Esophagus squamous epithelium (tissue), 5 donors: Measurements from ENCODE around the gene PPME1. TPM values are rescaled to one million over a fixed set of nuclear protein-coding genes. Genes with fewer than 3 reads are reported as not detected.

Experiments used
- DNase-seq: peaks from one replicate; lab custom pipeline; 2025; lab: John Stamatoyannopoulos, UW
- H3K27ac ChIP-seq, 4 donors: fragments of 200-600 bp; sonication (generic); one replicate each; pipeline ENCODE4 v1.5.1; 2016 to 2019; ENCODE audit warnings: mild to moderate bottlenecking in 1 of 4
- H3K27me3 ChIP-seq, 4 donors: fragments of 200-600 bp; sonication (generic); 1 replicate in 3 of 4; 2 replicates in 1 of 4; pipeline versions ENCODE4 v1.5.1 to v1.6.0; 2017 to 2021; ENCODE audit warnings: antibody characterized with exemption in 1 of 4
- H3K36me3 ChIP-seq, 3 donors: fragments of 200-600 bp; sonication (generic); one replicate each; pipeline ENCODE4 v1.5.1; 2016 to 2019
- H3K4me1 ChIP-seq, 3 donors: fragments of 200-600 bp; sonication (generic); one replicate each; pipeline ENCODE4 v1.5.1; 2017 to 2019
- H3K4me3 ChIP-seq, 4 donors: fragments of 200-600 bp; sonication (generic); 1 replicate in 3 of 4; 2 replicates in 1 of 4; pipeline ENCODE4 v1.5.1; 2016 to 2019; ENCODE audit warnings: mild to moderate bottlenecking in 2 of 4, moderate library complexity in 1 of 4
- H3K9me3 ChIP-seq, 3 donors: fragments of 200-600 bp; sonication (generic); one replicate each; pipeline ENCODE4 v1.5.1; 2016 to 2019
- POLR2A ChIP-seq, 4 donors: fragments of 450-650 bp; IDR thresholded peaks; one replicate each; pipeline ENCODE4 v1.6.1; 2017; ENCODE audit warnings: antibody characterized with exemption in 4 of 4, mild to moderate bottlenecking in 4 of 4, moderate library complexity in 3 of 4
- WGBS, 2 donors: methylation state at CpG; one replicate each; pipeline ENCODE4 v1.1.5; 2018; 5-methylcytosine and 5-hydroxymethylcytosine counted together
- intact Hi-C: fragments of 100-400 bp; cut with DNase I; formaldehyde crosslinking; loops from one replicate; pipeline ENCODE4 v1.15.0; 2022
- total RNA-seq, 4 donors: library from RNA; depleted of rRNA; stranded (reverse); fragments of >200 nt; gene quantifications; one replicate each; pipeline ENCODE4 v1.1.0, GENCODE V29; 2016
- TF ChIP-seq, protein P1 (sequence below), 6 experiments: fragments of 450-650 bp in 4 of 6; fragments of 200-600 bp in 2 of 6; sonication (generic) in 2 of 6; IDR thresholded peaks; one replicate each; pipeline ENCODE4 v1.5.1; 2016 to 2019; ENCODE audit warnings: antibody characterized with exemption in 6 of 6, mild to moderate bottlenecking in 4 of 6, moderate library complexity in 4 of 6
- donor health status: DM: yes; HTN: yes; CAD: no.

Gene PPME1
- total RNA-seq, 4 donors from 2014 or later, result 20.6 to 29.3 (median 28.1) TPM

DNA sequence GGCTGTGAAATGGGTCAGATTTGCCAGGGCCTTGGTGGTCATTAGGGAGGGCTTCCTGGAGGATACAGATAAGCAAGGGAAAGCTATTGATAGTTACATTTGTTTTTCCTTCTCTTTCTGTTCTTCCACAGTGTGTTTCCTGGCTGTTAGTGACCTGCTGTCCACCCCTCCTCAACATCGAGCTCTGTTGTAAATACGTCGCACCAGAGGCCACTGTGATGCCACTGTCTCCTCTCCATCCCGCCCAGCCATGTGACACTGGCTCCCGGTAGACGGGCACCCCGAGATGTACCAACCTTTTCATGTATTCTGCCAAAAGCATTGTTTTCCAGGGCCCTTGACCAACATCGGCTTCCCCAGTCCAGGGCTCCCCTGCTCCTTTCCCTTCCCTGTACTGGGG lies 82.3 kb downstream of the PPME1 start:
- Histone ChIP-seq H3K4me3 (no peak overlapping the region), H3K27ac (no peak overlapping the region), H3K4me1 (peaks cover 0 to 10% (median 3%) of the 10 kb centered on the region in 3 donors), H3K27me3 (no peaks in the 10 kb centered on the region), H3K9me3 (no peaks in the 10 kb centered on the region), H3K36me3 (peaks cover 13 to 78% (median 27%) of the 10 kb centered on the region in 3 donors)
- TF ChIP-seq, protein P1, sequence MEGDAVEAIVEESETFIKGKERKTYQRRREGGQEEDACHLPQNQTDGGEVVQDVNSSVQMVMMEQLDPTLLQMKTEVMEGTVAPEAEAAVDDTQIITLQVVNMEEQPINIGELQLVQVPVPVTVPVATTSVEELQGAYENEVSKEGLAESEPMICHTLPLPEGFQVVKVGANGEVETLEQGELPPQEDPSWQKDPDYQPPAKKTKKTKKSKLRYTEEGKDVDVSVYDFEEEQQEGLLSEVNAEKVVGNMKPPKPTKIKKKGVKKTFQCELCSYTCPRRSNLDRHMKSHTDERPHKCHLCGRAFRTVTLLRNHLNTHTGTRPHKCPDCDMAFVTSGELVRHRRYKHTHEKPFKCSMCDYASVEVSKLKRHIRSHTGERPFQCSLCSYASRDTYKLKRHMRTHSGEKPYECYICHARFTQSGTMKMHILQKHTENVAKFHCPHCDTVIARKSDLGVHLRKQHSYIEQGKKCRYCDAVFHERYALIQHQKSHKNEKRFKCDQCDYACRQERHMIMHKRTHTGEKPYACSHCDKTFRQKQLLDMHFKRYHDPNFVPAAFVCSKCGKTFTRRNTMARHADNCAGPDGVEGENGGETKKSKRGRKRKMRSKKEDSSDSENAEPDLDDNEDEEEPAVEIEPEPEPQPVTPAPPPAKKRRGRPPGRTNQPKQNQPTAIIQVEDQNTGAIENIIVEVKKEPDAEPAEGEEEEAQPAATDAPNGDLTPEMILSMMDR (IDR thresholded peaks at IDR 0.05), result no peak
- no peak for TF ChIP-seq POLR2A (IDR thresholded peaks at IDR 0.05)
- intact Hi-C loops, result no loop called here
- 77 to 80% methylated on average over 8 of the region's 8 CpGs for WGBS, 2 donors
- no peak for DNase-seq

DNA sequence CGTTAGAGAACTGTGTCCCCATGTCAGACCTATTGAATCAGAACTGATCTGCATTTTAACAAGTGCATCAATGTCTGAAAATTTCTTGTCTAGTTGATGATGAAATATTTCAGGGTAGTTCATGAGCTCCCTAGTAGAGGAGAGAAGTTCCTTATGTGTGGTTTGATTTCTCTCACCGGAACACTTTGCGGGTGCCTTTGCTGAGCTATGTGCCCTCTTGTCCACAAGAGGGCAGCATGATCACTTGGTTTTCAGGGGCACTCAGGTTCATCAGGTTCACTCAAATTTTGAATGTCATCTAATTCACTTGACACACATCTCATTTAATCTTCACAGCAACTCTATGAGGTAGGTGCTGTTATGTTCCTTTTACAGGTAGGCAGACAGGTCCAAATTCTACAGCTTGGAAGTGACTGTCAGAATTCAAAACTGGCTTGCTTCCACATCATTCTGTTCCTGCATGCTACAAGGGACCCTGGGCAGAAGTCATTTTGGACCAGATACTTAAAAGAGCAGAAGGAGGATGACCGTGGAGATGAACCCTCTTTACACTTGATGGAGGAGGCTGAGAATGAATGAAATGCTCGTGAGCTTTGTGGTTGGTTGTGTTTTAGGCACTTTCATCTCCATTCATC lies 84.8 kb downstream of the PPME1 start:
- no peaks in the 10 kb centered on the region for H3K9me3 ChIP-seq
- H3K27me3 ChIP-seq, result peaks cover 0 to 2% (median 0%) of the 10 kb centered on the region in 4 donors
- no peak overlapping the region for H3K27ac ChIP-seq
- TF ChIP-seq POLR2A (IDR thresholded peaks at IDR 0.05), result no peak
- TF ChIP-seq, protein P1 (IDR thresholded peaks at IDR 0.05), result peak; percentile 70 to 90 (median 89)
- no peak for DNase-seq
- peaks cover 13 to 53% (median 13%) of the 10 kb centered on the region in 3 donors for H3K36me3 ChIP-seq
- WGBS, 2 donors, result 44 to 53% methylated on average over 5 of the region's 5 CpGs
- H3K4me1 ChIP-seq, result peaks cover 0 to 12% (median 4%) of the 10 kb centered on the region in 3 donors
- H3K4me3 ChIP-seq, result no peak overlapping the region
- intact Hi-C loops, result loop anchor here (5.0 kb wide), 1 partner anchor 191 kb away; no protein-coding TSS in a partner anchor

DNA sequence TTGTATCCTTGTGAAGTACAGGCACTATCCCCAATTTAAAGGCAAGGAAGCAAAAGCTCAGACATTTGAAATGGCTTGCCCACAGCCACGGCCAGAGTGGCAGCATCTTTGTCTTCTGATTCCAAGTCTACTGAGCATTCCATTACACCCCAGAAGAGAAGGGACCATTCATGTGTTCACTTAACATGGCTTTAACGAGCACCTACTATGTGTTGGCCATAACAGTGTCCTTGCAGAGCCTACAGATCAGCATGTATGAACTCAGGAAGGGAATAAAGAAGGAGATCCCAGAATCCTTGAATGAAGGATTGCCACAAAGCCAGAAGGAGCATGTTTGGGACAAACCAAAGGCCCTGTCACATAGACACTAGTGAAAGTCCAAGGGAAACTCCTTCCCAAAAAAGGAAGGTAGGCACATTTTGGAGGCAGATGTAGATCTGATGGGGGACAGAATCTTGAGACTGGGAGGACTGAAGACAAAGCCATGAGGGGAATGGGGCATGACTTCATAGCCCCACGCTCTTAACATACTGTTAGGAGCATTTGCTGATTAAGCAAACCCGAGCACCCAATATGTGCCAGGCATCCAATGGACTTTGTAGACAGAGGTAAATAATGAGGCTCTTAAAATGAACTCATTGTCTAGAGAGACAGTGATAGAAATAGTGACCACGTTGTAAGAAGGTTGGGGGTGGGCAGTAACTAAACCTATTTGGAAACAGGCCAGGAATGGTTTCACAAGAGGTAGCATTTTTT lies 85.5 kb downstream of the PPME1 start:
- no peak overlapping the region for H3K4me3 ChIP-seq
- H3K27me3 ChIP-seq, result peaks cover 0 to 8% (median 0%) of the 10 kb centered on the region in 4 donors
- DNase-seq, result no peak
- no peak overlapping the region for H3K27ac ChIP-seq
- peaks cover 7 to 46% (median 8%) of the 10 kb centered on the region in 3 donors for H3K36me3 ChIP-seq
- no peaks in the 10 kb centered on the region for H3K9me3 ChIP-seq
- intact Hi-C loops, result loop anchor here (5.0 kb wide), 1 partner anchor 191 kb away; no protein-coding TSS in a partner anchor
- peaks cover 0 to 12% (median 4%) of the 10 kb centered on the region in 3 donors for H3K4me1 ChIP-seq
- WGBS, 2 donors, result 76 to 87% methylated on average over 5 of the region's 5 CpGs
- TF ChIP-seq, protein P1 (IDR thresholded peaks at IDR 0.05), result no peak
- no peak for TF ChIP-seq POLR2A (IDR thresholded peaks at IDR 0.05)

DNA sequence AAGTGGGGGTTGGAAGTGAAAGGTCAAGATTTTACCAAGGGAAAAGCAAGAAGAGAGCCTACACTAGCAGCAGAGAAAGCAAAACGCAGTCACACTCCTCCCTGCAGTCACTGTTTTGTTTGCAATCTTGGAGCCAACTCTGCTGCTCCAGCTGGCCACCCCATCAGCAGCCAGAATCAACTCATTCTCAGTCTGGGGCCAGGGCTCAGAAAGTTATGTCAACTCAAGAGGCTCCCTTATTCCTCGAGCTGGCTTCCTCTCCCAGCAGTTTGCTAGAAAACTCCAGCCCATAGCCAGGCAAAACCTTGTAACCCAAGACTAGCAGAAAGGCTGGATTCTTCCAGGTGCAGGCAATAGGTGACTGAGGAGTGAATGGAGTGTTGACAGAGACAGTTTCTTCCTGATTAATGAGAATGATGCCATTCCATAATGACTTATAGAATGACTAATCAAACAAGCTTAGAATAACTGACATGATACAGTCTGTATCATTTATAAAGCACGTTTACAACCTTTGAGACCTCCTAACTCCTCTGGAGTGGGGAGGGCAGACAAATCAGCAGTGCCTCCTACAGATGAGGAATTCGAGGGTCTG lies 87.0 kb downstream of the PPME1 start:
- TF ChIP-seq, protein P1 (IDR thresholded peaks at IDR 0.05), result no peak
- no peak for TF ChIP-seq POLR2A (IDR thresholded peaks at IDR 0.05)
- Histone ChIP-seq H3K4me3 (no peak overlapping the region), H3K27me3 (peaks cover 0 to 22% (median 0%) of the 10 kb centered on the region in 4 donors), H3K9me3 (no peaks in the 10 kb centered on the region), H3K4me1 (peaks cover 0 to 12% (median 4%) of the 10 kb centered on the region in 3 donors), H3K27ac (no peak overlapping the region), H3K36me3 (peaks cover 4 to 31% (median 7%) of the 10 kb centered on the region in 3 donors)
- intact Hi-C loops, result loop anchor here (5.0 kb wide), 1 partner anchor 189 kb away; no protein-coding TSS in a partner anchor
- 29 to 44% methylated on average over 4 of the region's 4 CpGs for WGBS, 2 donors
- no peak for DNase-seq
